ENCODE results near the gene HSD17B7.
"Not testable (repeated sequence)": the region's sequence is repeated elsewhere in the genome, so short reads cannot be mapped to it uniquely, and the experiment has no call there.

HSD17B7 gene

GRCh38 chr1:162790303-162790984 lies at the start of gene HSD17B7:
HSD17B7 (plus strand) TSS chr1:162790702; CDS start chr1:162790801, 99 bp downstream.
- peak; percentile 84 for DNase-seq

GRCh38 chr1:162740755-162741154 lies 49.7 kb upstream of the HSD17B7 start:
- no peak for DNase-seq

GRCh38 chr1:162741574-162741973 lies 48.9 kb upstream of the HSD17B7 start:
- DNase-seq: no peak

DNA sequence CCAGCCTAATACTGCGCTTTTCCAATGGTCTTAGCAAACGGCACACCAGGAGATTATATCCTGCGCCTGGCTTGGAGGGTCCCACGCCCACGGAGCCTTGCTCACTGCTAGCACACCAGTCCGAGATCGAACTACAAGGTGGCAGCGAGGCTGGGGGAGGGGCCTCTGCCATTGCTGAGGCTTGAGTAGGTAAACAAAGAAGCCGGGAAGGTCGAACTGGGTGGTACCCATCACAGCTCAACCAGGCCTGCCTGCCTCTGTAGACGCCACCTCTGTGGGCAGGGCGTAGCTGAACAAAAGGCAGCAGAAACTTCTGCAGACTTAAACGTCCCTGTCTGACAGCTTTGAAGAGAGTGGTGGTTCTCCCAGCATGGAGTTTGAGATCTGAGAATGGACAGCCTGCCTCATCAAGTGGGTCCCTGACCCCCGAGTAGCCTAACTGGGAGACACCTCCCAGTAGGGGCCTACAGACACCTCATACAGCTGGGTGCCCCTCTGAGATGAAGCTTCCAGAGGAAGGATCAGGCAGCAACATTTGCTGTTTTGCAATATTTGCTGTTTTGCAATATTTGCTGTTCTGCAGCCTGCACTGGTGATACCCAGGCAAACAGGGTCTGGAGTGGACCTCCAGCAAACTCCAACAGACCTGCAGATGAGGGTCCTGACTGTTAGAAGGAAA lies 44.1 kb upstream of the HSD17B7 start:
- not testable (repeated sequence) for DNase-seq

DNA sequence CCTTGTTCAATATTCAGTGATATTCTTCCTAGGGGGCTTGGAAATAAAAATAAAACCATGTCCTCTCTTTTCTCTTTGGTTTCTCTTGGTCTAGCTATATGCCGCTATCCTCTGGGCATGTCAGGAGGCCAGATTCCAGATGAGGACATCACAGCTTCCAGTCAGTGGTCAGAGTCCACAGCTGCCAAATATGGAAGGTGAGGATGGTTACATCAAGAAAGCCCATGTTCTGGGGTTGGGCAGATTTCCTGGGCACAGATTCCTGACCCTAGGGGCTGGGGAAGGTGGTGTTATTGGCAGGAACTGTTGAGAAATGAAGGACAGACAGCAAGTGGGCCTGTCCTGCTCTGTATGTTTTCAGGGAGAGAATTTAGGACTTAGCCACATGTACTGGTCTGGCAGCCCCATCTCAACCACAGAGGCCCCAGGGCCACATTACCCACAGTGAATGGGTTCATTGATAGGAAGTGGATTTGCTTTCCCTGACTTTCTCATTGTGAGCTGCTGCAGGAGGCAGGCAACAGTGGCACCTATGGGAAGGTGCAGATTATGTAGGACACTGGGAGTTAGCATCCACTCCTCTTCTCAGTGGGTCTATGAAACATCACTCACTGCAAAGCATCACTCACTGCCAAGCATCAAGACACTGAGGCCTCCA lies 37.4 kb upstream of the HSD17B7 start:
- DNase-seq: no peak

- DNase-seq: no peak
Measured at GRCh38 chr1:162753998-162754585, 36.4 kb upstream of the HSD17B7 start.

DNA sequence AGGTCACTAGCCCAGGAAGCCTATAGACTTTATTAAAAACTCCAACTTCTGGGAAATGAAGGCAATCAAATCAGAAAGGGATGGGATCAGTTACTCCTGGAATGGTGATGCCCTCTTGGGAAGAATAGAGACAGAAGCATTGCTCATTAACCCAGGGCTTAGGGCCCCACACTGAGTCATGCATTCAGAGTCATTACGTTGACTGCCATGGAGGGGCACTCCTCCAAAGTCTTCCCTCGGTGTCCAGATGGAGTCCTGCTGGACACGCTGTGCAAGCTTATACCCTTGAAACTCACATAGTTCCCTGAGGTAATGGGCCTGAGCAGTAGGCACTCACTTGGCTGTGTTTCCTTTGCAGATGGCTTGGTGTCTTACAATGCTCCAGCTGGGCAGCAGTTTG lies 35.2 kb upstream of the HSD17B7 start:
- DNase-seq: no peak

DNA sequence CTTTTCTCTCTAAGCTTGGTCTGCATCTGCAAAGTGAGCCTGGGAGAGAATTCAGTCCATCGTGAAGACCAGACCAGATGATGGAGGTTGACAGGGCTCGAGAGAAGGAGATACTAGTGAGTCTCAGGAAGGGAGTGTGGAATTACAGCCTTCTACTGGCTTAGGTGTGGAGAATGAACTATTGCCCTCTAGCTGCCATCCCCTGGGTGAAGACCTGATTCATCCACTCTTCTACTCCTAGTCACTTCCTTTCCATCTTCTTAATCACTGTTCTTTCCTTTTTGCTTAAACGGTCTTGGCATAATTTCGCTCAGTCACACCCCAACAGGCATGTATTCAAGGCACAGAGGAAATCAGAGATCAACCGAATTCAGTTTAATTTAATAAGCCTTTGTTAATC lies 34.0 kb upstream of the HSD17B7 start:
- DNase-seq: no peak

DNA sequence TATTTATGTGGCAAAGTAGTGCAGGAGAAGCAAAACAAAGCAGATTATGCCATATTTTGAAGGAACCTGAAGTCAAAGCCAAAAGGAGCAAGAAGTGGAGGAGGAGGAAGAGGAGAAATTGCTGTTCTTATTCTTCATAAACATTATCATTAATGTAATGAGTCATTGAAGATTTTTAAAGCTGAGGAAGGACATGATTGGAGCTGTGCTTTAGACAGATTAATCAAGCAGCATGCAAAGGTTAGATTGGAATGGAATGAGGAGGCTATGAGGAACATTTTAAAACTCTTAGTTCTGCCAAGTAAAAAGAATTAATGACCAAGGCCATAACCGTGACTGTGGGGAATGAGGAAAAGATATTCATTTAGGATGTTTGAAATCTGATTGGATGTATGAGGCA lies 33.0 kb upstream of the HSD17B7 start:
- DNase-seq: no peak

DNA sequence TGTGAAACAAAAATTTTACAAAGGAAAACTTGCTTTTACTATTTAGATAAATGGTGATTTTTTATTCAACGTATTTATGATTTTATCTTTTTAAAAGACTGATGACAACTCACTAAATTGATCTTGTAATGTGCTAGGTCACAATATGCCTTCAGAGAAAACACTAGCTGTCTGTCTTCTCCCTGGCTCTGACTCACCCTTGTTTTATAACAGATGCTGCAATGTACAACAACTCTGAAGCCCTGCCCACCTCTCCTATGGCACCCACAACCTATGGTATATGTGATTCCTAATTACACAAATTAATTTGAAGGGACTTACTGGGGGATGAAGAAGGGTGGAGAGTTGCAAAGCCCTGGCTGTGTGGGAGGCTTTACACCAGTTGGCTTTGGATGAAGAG lies 24.7 kb upstream of the HSD17B7 start:
- DNase-seq: no peak

DNA sequence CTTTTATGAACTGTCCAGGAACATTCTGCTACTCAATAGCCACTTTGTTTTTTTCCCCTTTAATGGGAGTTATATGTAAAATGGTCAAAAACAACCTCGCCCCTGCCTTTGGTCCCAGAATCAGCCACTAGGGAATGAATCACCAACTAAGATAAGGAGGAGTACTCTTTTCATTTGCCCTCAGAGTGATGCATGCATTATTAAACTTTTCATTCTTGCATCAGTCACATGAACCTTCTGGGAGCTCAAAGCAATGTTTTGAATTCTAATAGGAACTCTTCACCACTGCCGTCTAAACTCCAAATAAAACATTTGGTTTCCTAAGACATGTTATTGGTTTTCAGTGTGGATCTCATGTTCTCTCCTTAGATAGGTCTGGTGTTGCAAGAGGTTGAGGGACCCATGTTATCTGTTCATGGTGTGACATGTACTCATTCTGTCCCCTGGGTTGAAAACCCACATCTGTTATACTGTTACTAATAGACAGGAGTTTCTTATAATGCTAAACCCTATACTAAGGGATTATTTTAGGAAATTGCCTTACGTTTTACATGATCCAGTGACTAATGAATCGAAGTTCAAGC lies 17.8 kb upstream of the HSD17B7 start:
- no peak for DNase-seq

DNA sequence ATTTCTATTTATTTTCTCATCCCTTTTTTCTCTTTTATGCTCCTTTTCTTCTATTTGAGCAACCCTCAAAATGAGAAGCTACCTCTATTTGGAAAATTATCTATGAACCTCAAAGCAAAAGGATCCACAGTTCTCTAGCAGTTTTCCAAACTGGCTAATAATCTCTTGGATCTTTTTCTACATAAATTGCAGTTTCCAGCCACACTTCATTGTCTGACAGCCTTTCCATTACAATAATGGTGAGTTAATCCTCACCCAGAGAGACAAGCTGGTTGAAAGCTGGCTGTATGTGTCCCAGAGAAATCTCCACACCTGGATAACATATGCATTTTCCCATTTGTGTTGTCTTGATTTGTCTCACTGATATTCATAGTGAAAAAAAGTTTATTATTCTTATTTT lies 16.5 kb upstream of the HSD17B7 start:
- no peak for DNase-seq

DNA sequence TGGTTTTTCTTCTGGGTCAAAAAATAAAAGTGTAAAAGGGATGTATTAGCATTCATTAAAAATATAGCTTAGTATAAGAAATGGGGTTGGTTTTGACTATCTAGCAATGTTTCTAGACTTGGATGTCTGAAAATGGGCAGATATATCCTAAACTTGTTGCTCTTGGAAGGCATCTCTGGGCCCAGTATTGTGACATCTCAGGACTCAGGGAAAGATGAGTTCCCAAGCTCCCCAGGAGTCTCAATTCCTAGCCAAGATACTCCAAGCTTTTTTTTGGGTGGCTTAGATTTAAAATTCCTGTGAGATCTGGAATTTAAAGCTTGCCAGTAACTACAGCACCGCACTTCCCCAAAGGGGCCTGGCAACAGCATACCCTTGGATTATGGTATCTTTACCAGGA lies 11.5 kb upstream of the HSD17B7 start:
- no peak for DNase-seq

- DNase-seq: no peak
Measured at GRCh38 chr1:162782671-162783070, 7.8 kb upstream of the HSD17B7 start.

- DNase-seq: not testable (repeated sequence)
Measured at GRCh38 chr1:162784926-162785325, 5.6 kb upstream of the HSD17B7 start.

- DNase-seq: not testable (repeated sequence)
Measured at GRCh38 chr1:162788783-162789182, 1.7 kb upstream of the HSD17B7 start.

- peak; percentile 11 for DNase-seq
Measured at GRCh38 chr1:162790985-162791357, 469 bp downstream of the HSD17B7 start.

- not testable (repeated sequence) for DNase-seq
Measured at GRCh38 chr1:162794284-162794683, 3.8 kb downstream of the HSD17B7 start.

DNA sequence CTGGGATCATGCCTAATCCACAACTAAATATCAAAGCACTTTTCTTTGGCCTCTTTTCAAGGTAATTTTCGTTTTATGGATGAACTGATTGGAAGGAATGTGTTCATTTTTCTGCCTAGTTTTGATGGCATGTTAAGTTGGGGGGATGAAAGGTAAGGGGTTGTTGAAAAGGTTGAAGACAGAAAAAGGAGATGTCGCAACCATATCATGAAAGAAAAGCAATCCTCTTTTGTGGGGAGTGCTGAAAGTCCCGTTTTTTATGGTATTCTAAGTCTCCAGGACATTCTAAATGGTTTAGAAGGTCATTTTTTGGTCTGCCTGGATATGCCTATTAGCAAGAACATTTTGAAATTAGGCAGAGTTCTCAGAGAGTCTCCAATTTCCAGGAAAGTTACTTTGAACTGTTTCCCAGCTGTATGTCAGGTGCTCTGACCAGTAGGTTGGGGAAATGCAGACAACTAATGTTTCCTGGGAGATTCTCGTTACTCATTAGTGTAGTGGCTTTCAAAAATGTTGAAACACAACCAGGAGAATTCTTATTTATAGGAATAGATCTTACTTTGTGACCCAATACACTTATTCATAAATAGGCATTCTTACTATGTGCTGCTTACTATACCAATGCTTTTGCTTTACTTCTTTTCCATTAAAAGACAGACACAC lies 6.2 kb downstream of the HSD17B7 start:
- not testable (repeated sequence) for DNase-seq

- DNase-seq: peak; percentile 21
Measured at GRCh38 chr1:162799995-162800830, 9.7 kb downstream of the HSD17B7 start.

DNA sequence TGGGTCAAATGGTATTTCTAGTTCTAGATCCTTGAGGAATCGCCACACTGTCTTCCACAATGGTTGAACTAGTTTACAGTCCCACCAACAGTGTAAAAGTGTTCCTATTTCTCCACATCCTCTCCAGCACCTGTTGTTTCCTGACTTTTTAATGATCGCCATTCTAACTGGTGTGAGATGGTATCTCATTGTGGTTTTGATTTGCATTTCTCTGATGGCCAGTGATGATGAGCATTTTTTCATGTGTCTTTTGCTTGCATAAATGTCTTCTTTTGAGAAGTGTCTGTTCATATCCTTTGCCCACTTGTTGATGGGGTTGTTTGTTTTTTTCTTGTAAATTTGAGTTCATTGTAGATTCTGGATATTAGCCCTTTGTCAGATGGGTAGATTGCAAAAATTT lies 17.0 kb downstream of the HSD17B7 start:
- not testable (repeated sequence) for DNase-seq

GRCh38 chr1:162812357-162812756 lies 21.9 kb downstream of the HSD17B7 start:
- not testable (repeated sequence) for DNase-seq
